GM21360 (cell line): ENCODE results near the gene PSMB7.

ENCODE experiments used
- ATAC-seq: cut with Tn5 transposase; IDR thresholded peaks from one replicate; pipeline ENCODE4 v1.9.1; 2021; ENCODE audit warnings: mild to moderate bottlenecking, moderate library complexity; ENCODE audit not compliant: unreplicated experiment

Gene PSMB7

DNA sequence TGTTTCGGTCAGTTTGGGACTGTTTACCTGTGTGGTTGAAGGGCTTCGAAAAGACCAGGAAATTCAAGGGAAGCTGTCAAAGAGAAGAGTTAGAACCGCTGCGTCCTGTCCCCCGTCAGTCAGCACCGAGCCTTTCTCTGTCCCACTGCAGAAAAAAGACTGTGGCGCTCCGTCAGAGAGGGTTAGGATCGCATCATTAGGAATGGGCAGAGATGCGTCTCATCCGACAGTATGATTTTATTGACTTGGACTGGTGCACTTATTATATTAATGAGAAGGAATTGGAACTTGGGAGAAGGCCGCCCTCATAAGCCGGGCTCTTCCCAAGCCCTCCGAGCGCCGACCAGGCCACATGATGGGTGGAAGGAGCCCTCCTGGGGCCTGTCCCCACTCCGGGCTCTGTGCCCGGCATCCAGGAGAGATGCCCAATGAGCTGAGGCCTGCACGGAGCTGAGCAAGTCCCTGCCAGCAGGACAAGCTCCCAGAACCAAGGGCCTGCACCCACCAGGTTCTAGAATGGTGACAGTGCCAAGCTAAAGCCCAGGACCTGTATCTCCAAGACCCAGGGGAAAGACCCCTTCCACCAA, 85.9 kb downstream of the PSMB7 start:
- no peak for ATAC-seq

DNA sequence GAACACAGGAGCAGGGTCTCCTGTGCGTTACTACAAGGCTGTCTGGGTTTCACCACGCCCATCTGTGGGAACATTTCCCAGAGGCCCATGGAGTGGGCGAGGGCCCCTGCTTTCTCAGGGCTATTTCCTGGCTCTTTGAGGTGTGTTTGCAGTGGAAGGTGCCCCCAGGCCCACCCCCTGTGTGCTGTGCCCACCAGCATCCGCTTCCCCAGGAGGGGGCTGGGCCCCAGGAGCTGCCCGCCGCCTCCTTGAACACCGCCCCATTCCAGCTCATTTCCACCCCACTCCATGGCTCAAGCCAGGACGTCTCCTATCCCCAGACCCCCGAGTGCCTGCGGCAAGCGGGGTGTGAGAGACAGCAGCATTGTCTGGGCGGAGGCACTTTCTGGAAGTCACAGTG, 87.0 kb downstream of the PSMB7 start:
- no peak for ATAC-seq

DNA sequence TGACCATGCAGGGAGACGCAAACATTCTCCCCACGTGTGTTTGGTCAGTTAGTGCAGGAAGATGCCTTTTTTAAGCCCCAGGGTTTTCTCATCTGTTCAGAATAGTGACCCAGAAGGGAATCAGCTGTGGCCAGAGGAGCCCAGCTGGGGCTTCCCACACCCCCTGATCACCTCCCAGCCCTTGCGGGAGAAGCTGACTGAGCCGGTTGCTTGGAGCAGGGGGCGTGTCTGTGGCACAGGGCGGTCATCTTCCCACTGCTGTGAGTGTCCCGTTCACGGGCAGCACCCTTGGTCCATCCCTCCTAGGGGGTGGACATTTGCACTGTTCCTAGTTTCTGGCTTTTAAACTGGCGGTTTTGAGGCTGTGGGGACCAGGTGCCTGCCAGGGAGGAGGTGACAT, 87.8 kb downstream of the PSMB7 start:
- ATAC-seq, result no peak

GRCh38 chr9:124326378-124326777, 88.9 kb downstream of the PSMB7 start:
- ATAC-seq, result no peak

DNA sequence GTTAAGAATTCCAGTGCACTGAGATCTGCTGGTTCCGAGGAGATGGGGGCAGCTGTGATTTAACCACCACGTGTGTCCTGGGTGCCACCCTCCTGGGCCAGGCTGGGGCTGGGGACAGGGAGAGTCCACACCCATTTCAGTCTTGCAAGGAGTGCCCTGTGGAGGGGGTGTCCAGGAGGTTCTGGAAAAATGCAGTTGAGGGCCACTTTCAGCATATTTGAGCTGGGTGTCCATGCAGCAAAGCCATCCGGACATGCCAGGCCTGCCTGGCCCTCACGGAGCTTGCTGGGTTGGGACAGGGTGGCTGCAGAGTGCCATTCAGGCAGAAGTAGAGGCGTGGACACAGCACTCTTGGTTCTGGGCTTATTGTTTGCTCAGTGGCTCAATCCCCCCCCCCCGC, 89.4 kb downstream of the PSMB7 start:
- no peak for ATAC-seq

DNA sequence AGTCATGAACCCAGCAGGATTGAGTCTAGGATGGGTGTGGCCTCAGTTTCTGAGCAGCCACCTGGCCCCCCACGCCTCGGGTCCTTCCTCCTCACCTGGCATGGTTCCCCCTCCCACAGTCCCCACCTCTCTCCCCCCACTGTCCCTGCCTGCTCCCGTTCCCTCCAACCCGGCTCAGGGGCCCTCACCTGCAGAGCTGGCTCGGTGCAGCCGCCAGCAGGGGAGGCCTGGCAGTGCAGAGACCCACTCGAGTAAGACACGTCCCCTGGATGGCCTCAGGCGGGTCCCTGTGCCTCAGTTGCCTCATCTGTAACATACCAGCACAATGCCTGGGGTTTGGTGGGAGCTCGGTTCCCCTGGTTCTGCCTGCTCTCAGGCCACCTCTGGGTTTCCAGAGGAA, 91.3 kb downstream of the PSMB7 start:
- ATAC-seq, result no peak

- ATAC-seq, result no peak
These were observed 92.4 kb downstream of the PSMB7 start for GRCh38 chr9:124322618-124323432.

DNA sequence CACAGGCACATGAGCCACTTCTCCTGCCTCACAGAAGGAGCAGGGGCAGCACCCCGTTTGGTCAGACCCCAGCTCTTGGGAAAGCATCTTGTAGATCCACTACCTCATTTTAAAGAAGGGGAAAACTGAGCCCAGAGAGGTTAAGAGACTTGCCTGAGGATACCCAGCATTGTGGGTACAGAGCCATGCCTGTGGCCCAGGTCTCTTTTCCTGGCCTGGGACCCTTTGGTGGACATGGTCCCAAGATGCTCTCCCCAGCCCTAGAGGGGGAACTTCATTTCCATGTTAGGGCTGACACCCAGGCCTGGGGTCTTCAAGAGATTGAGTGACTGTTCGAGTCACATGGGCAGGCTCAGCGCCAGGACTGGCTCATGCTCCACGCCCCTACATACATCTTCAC, 93.3 kb downstream of the PSMB7 start:
- no peak for ATAC-seq

GRCh38 chr9:124321416-124321815, 93.8 kb downstream of the PSMB7 start:
- ATAC-seq, result no peak

- no peak for ATAC-seq
These were observed 94.9 kb downstream of the PSMB7 start for GRCh38 chr9:124320062-124320973.

DNA sequence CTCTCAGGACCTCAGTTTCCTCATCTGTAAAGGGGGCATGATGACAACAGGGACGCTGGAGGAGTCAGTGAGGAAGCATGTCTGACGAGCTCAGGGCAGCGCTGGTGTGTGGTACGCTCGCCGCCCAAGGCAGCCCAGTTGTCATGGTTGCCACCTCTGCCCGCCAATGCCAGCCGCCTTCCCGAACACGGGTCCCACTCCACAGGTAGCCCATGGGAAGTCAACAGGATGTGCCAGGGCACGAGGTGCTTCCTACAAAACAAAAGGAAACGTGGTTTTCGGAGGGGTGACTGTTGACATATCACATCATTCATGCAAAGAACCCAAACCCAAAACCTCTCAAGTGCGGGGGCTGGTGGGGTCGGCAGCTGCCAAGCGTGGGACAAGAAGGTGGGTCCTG, 99.4 kb downstream of the PSMB7 start:
- ATAC-seq, result no peak

DNA sequence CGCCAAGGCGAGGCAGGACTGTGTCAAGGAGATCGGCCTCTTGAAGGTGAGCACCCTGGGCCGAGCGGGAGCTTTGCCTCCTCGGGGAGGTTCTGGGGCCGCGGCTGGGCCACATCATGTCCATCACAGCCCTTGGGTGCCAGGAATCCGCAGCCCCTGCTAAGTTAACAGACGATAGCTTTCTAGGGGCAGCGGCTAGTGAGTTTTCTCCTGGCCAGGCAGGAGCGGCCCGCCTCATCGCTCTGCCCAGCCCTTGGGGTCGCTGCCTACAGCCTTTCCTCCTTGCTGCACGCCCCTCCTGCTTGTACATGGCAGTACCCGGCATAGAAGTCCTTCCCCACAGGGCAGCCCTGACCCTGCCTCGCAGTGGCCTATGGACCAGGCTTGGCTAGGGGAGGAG, 101.3 kb downstream of the PSMB7 start:
- no peak for ATAC-seq

DNA sequence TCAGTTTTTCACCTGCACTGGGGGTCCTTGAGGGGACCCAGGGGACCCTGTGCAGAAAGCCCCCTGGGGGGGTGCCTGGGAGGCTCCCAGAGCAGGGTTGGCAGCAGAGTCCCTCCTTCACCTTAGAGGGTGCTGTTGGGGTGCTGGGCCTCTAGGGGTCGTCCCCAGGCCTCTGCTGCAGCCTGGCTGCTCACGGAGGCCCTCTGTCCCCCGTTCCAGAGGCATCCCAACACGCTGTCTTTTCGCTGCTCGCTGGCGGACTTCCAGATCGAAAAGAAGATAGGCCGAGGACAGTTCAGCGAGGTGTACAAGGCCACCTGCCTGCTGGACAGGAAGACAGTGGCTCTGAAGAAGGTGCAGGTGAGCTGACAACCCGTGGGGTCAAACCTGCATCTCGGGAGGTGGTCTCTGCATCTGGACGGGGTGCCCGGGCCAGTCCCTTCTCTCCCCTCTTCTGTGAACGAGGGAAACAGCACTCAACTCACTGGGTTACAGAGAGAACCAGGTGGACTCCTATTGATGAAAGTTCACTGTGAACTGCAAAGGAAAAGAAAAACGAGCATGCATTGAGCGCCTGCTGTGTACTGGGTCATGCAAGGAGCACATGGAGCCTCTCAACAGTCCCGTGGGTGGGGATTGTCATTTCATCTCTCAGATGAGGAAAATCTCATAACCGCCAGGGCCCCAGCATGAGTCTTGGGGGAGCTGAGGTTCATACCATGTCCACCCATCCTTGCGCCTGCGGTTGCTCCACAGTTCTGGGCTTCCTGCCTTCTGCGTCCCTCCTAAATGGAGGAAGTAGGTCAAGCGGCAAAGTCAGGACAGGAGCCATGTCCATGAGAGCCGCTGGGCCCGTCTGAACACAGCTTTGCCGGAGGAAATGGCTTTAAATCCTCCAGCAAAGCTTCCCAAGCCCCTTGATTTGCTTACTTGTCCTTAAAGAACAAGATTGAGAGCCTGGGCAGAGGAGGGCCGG, 102.7 kb downstream of the PSMB7 start:
- ATAC-seq, result no peak

DNA sequence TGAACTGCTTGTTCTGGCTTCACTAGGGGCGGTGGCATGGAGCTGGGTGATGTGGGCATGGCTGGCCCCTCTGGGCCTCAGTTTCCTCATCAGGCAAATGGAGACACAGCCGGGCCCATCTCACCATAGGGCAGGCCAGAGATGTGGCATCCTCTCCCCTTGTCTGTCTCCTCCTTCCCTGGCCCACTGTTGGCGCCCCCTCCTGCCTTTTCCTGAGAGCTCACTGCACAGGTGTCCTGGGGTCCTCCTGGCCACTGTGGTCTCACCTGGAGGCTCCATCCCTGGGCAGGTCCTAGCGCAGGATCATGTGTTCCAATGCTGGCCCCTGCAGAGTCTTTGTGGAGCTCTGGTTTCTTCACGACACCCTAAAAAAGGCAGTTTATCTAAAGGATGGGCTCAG, 104.0 kb downstream of the PSMB7 start:
- ATAC-seq, result no peak

- ATAC-seq, result no peak
These were observed 105.6 kb downstream of the PSMB7 start for GRCh38 chr9:124309667-124310084.

DNA sequence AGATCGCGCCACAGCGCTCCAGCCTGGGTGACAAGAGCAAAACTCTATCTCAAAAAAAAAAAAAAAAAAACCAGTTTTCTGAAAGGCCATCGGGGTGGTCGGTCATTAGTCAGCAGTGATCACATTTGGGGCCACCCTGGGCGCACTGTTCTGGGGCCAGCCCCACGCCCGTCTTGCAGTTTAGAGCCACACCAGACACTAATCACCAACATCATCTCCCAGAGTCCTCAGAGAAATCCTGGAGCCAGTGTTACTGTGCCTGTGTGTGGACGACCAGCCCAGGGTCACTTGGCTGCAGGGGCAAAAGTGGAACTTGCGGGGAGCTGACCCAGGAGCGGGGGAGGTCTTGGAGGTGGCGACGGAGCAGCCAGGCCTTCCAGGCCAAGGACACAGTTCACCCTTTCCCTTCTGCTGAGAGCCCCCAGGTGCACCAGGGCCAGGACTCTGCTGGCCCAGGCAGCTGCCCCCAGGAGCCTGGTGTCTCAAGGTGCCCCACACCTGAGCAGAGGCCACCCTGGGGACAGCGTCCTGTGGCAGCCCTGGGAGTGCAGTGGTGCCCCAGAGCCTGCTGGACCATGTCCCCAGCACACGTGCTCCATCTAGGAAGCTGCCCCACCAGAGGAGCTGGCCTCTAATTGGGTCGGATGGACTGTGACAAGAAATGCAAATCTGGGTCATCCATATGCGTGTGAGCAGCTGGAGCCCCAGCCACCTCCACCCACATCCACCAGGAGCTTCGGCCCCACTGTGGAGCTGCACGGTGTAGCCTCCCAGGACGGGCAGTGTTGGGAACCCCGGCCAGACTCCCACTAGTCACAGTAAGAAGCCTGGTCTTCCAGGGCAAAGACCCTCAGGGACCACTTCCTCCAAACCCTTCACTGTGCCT, 106.4 kb downstream of the PSMB7 start:
- ATAC-seq, result no peak

DNA sequence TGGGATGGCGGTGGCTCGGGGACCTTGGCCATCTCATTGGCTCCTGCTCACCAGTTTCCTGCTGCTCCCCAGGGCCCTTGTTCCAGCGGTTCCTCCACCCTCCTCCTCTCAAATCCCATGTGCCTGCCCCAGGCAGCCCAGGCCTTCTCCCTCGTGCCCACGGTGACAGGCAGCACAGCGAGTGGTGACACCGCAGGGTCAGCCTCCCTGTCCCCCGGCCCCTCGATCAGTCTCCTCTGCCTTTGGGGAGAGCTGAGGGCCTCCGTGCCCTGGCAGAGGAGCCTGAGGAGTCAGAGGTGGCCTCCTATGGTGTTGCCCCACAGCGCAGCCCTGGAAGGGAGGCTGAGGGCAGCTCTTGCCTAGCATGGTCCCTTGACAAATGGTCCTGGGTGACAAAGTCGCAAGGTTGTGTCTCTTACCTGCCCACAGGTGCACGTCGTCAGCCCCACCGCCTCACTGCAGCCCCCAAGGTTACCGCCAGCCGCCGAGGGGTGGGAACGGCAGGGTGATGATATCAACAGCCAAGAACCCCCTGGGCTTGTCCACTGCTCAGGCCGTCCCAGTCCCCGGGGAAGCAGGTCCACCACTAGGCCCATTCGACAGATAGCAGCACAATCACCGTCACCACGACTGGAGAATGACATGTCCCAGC, 107.7 kb downstream of the PSMB7 start:
- no peak for ATAC-seq

GRCh38 chr9:124306098-124306735, 109.0 kb downstream of the PSMB7 start:
- no peak for ATAC-seq

GRCh38 chr9:124304285-124304684, 111.0 kb downstream of the PSMB7 start:
- no peak for ATAC-seq
